SJCRH30 (cell line): ENCODE measurements around the gene THAP2. TPM values are rescaled to one million over a fixed set of nuclear protein-coding genes. Genes with fewer than 3 reads are reported as not detected.

Source experiments
- DNase-seq, 2 experiments: peaks; one replicate each; pipeline ENCODE4 v3.0.0-alpha.2; 2015 to 2020
- H3K27ac ChIP-seq: fragments of 250-450 bp; sonication (Bioruptor Pico); 2 replicates; pipeline ENCODE4 v1.5.1; 2020; ENCODE audit warnings: mild to moderate bottlenecking, moderate library complexity
- H3K27me3 ChIP-seq: fragments of 250-450 bp; sonication (Bioruptor Pico); 2 replicates; pipeline ENCODE4 v1.5.1; 2020; ENCODE audit warnings: mild to moderate bottlenecking, moderate library complexity
- H3K36me3 ChIP-seq: fragments of 250-450 bp; sonication (Bioruptor Pico); 2 replicates; pipeline ENCODE4 v1.5.1; 2020; ENCODE audit warnings: mild to moderate bottlenecking, moderate library complexity
- H3K4me1 ChIP-seq: fragments of 250-450 bp; sonication (Bioruptor Pico); 2 replicates; pipeline ENCODE4 v1.5.1; 2020; ENCODE audit warnings: mild to moderate bottlenecking, moderate library complexity
- H3K4me3 ChIP-seq: fragments of 250-450 bp; sonication (Bioruptor Pico); 2 replicates; pipeline ENCODE4 v1.5.1; 2020; ENCODE audit warnings: mild to moderate bottlenecking, moderate library complexity
- H3K9me3 ChIP-seq: fragments of 250-450 bp; sonication (Bioruptor Pico); replicated peaks from 2 replicates; pipeline ENCODE4 v1.5.1; 2020; ENCODE audit warnings: mild to moderate bottlenecking, moderate library complexity
- total RNA-seq: library from RNA; depleted of rRNA; stranded (reverse); fragments of >200 nt; shearing (Covaris generic); gene quantifications from 2 replicates; pipeline ENCODE4 v1.2.3, GENCODE V29; 2014; rRNA removed

THAP2 gene
- 5.6 and 7.2 TPM in 2 replicates for total RNA-seq

DNA sequence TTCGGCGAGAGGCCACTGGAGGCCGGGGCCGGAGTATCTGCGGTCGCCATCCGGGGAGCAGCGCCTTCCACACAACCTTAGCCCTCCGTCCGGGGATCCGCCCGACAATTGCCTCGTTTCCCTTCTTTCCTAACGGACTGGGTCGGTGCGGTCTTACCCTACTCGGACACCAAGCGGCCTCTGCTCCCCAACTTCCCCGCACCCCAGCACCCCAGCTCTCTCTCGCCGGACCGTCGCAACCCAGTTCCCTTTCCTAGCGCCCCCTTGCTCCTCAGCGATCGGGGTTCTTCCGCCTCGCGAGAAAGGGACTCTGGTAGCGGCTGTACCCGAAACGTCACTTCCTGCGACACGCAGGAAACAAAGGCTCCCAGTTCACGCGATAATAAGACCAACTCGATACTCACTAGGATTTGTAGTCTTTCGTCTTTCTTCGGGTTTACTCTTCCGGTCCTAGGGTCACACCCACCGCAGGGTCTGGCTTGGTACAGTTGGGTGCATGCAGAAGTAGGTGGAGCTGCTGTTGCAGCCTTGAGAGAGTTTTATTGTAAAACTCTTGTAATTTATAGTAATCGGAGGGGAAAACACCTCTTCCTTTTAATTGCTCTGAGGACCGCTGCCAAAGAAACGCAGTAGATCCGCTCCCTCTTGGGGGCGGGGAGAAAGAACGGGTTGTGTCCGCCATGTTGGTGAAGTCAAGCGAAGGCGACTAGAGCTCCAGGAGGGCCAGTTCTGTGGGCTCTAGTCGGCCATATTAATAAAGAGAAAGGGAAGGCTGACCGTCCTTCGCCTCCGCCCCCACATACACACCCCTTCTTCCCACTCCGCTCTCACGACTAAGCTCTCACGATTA is at the start of gene THAP2, which contains the start of gene ZFC3H1:
Gene THAP2, plus strand, starts transcription at position 741 of the 850 bp plus-strand sequence. CDS start 209 bp downstream, outside the sequence.
Gene ZFC3H1, minus strand, starts transcription at position 288 of the 850 bp plus-strand sequence. Its CDS starts 238 bp downstream, at position 50.
- H3K9me3 ChIP-seq = no peaks in the 10 kb centered on the region
- H3K4me3 ChIP-seq = peak within 1 kb of the TSS; percentile 77
- H3K36me3 ChIP-seq = peaks cover 16% of the 10 kb centered on the region
- no peaks in the 10 kb centered on the region for H3K27me3 ChIP-seq
- DNase-seq = peak; percentile 94 to 98
- H3K27ac ChIP-seq = peak within 1 kb of the TSS; percentile 83
- H3K4me1 ChIP-seq = peaks cover 7% of the 10 kb centered on the region; the same call in 1 of the 2 replicates

DNA sequence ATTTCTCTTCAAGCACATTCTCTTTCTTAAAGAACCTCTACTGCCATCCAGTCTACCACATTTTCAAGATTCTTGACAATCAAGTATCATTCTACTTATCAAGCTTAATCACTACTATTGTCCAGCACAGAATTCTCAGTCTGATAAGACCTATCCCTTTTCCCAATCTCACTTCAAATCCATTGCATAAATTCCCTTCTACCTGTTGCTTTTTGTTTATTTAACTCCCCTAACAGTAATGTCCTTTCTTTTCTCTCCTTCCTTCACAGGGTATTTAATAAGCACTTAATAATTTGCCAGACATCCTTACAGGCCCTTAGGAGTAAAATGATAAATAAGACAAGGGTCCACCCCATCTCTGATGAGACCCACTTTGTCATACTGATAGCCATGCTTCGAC is 42.2 kb upstream of the THAP2 start:
- no peak overlapping the region for H3K27ac ChIP-seq
- no peaks in the 10 kb centered on the region for H3K27me3 ChIP-seq
- no peak for DNase-seq
- H3K4me1 ChIP-seq = no peaks in the 10 kb centered on the region
- peaks cover 92% of the 10 kb centered on the region for H3K36me3 ChIP-seq
- no peaks in the 10 kb centered on the region for H3K9me3 ChIP-seq
- no peak overlapping the region for H3K4me3 ChIP-seq

DNA sequence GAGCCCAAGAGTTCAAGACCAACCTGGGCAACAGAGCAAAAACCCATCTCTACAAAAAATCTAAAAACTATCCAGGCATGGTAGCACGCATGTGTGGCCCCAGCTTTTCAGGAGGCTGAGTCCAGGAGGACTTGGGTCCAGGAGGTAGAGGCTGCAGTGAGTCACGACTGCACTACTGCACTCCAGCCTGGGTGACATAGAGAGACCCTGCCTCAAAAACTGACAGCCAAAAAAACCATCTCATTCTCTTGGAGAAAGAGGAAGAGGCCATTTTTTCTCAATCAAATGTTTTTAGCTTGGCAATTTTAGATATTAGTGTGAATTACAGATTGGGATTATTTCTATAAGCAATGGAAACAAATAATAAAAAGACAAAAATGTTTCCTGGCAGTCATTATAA is 38.6 kb upstream of the THAP2 start:
- H3K4me3 ChIP-seq = no peak overlapping the region
- peaks cover 91% of the 10 kb centered on the region for H3K36me3 ChIP-seq
- H3K9me3 ChIP-seq = no peaks in the 10 kb centered on the region
- no peaks in the 10 kb centered on the region for H3K27me3 ChIP-seq
- no peak for DNase-seq
- H3K27ac ChIP-seq = no peak overlapping the region
- H3K4me1 ChIP-seq = no peaks in the 10 kb centered on the region

DNA sequence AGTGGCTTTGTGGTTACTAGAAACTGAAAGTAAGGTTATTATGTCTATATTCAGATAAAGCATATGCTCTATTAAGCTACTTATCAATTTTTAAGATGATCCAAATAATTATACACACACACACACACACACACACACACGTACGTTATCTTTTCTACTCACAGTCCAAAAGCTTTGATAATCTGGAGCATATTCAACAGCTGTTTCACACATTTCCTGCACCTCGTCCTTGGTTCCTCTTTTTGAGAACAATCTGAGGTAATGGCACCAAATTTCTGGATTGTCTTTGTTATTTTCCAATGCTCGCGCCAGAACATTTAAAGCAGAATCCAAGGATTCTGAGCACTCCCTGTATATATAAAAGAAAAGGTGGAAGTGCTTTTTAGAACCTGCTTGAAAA is 38.0 kb upstream of the THAP2 start:
- Histone ChIP-seq H3K4me3 (no peak overlapping the region), H3K36me3 (peaks cover 91% of the 10 kb centered on the region), H3K9me3 (no peaks in the 10 kb centered on the region), H3K27me3 (no peaks in the 10 kb centered on the region), H3K4me1 (no peaks in the 10 kb centered on the region), H3K27ac (no peak overlapping the region)
- no peak for DNase-seq

DNA sequence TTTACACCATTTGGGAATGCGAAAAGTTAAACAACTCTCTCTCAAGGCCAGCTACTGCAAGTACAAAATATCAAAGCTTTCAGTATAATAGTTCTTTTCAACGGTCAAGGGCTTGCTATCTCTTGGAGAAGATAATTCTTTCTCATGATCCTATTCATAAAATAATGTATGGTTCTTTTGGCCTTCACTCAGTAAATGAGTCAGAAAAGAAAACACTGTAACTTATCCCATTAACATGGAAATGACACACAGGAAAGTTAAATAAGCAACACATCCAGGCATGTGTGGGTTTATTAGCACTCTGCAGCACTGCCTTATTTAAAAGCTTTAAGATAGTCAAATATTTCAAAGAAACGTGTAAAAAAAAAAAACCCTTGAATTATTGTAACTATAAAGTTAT is 37.3 kb upstream of the THAP2 start:
- DNase-seq = no peak
- H3K27ac ChIP-seq = no peak overlapping the region
- H3K9me3 ChIP-seq = no peaks in the 10 kb centered on the region
- no peak overlapping the region for H3K4me3 ChIP-seq
- no peaks in the 10 kb centered on the region for H3K4me1 ChIP-seq
- no peaks in the 10 kb centered on the region for H3K27me3 ChIP-seq
- peaks cover 92% of the 10 kb centered on the region for H3K36me3 ChIP-seq

DNA sequence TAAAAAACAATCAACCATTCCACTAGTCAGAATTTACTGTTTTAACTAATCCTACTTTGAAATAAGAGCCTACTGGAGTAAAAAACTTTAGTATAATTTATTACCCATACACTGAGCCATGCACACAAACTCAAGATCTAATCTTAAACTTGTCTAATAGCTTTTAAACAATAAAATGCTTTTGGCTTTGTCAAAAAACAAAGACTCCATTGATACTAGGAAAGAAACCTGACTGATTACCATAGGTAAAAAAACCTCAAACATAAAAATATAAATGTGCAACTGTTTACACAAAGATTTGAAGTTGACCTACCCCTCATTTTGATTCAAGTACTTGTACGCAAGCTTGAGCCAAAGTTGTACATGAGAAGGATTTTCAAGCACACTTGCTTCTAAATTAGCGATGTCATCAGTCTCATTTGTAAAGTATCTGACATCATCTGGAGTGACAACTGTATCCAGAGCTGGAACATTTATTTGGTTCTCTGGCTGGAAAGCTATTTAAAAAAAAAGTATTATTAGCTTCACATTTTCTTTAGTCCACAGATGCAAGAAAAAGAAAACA is 36.6 kb upstream of the THAP2 start:
- DNase-seq = no peak
- H3K4me1 ChIP-seq = no peaks in the 10 kb centered on the region
- peaks cover 95% of the 10 kb centered on the region for H3K36me3 ChIP-seq
- no peak overlapping the region for H3K4me3 ChIP-seq
- H3K27ac ChIP-seq = no peak overlapping the region
- H3K9me3 ChIP-seq = no peaks in the 10 kb centered on the region
- H3K27me3 ChIP-seq = no peaks in the 10 kb centered on the region

DNA sequence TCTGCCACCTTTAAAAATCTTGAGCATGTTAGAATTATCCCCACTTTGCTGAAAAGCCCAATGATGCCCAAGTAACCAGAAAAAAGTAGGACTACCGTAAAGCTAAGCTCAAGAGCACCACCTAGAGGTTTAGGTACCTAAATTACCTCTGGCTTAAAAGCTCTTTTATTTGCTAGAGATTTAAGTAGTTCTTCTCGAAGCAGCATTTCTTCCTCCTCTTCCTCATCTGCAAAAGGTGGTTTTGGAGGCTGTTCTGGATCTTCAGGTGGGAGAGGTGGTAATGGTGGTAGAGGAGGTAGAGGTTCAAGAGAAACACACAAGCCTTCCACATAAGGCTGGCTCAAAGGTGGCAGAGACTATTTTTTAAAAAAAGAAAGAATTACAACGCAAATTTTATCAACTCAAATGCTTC is 27.4 kb upstream of the THAP2 start:
- Histone ChIP-seq H3K27me3 (no peaks in the 10 kb centered on the region), H3K4me3 (no peak overlapping the region), H3K9me3 (no peaks in the 10 kb centered on the region), H3K4me1 (no peaks in the 10 kb centered on the region), H3K27ac (no peak overlapping the region), H3K36me3 (peaks cover 80% of the 10 kb centered on the region)
- peak; percentile 23 to 76 for DNase-seq

DNA sequence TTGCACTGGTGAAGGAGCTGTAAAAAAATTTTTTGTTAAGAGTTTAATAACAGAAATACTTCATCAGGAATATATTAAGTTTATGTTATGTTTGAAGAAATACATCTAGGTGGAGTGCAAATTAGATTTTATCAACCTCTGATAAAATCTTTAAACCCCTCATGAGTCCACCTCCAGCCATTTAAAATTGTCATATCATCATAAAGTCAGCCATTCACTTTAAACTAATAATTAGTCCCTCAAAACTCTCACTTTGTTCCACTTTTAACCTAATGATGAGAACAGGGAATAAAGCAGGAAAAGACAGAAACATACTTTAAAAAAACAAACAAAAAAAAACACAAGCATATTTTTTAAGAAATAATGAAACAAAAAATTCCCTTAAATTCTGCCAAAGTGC is 25.6 kb upstream of the THAP2 start:
- H3K27ac ChIP-seq = no peak overlapping the region
- H3K27me3 ChIP-seq = no peaks in the 10 kb centered on the region
- H3K4me3 ChIP-seq = no peak overlapping the region
- H3K4me1 ChIP-seq = no peaks in the 10 kb centered on the region
- DNase-seq = no peak
- no peaks in the 10 kb centered on the region for H3K9me3 ChIP-seq
- H3K36me3 ChIP-seq = peaks cover 75% of the 10 kb centered on the region

DNA sequence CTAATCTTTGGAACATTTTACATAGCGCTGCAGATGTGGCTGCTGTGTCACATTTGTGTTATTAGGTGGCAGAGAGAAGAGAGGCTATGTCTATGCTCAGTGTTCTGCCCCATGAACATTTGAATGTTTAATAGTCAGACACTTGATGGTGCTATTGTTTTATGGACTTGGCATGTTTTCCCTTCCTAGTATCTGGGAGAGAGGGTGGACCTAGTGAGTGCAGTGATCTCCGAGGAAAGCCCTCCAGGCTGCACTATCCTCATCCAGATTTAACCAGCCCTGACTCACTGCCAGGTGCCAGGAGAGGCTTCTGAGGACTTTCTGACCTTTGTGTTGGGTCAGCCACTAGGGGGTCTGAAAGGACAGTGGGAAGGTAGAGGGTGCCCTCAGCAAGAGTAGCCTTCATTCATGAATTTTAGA is 24.8 kb upstream of the THAP2 start:
- no peak overlapping the region for H3K4me3 ChIP-seq
- H3K9me3 ChIP-seq = no peaks in the 10 kb centered on the region
- no peaks in the 10 kb centered on the region for H3K27me3 ChIP-seq
- H3K27ac ChIP-seq = no peak overlapping the region
- no peaks in the 10 kb centered on the region for H3K4me1 ChIP-seq
- peak in 1 of 2 experiments; percentile 21 for DNase-seq
- H3K36me3 ChIP-seq = peaks cover 75% of the 10 kb centered on the region

DNA sequence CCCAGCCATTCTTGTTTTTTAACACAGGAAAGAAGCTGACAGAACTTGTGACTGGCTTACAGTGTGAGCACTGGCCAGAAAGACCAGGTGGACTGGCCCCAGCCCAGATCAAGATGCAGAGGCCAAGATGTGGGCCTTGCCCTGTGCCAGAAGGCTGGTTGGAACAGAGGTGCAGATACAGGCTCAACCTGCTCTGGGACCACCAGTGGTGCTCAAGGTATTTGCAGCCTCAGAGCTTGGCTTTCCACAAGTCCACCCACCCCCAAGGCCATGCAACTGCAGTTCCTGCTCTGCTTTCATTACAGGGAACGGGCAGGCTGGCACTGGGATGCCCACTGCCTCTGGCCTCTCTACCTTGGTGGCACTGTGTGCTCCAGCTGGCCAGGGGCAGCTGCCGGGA is 23.8 kb upstream of the THAP2 start:
- no peak for DNase-seq
- H3K27ac ChIP-seq = no peak overlapping the region
- H3K27me3 ChIP-seq = no peaks in the 10 kb centered on the region
- H3K4me1 ChIP-seq = no peaks in the 10 kb centered on the region
- no peak overlapping the region for H3K4me3 ChIP-seq
- H3K9me3 ChIP-seq = no peaks in the 10 kb centered on the region
- peaks cover 75% of the 10 kb centered on the region for H3K36me3 ChIP-seq

DNA sequence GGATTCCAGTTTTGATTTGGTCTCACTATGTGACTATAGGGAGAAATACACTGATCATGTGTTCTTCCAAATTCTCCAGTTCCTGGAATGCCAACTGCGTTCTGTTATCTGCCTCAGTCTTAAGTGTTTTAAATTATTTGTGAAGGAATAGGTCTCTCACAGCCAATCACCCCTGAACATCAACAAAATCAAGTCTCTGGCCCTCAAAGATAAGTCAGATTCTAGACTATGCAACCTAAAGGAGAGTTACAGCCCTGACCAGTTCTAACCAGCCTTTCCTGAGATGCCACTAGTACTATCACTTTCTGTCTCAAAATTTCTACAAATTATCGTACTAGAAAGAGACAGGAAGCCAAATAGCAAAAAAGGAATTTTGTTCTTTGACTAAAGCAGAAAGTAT is 22.7 kb upstream of the THAP2 start:
- H3K36me3 ChIP-seq = peaks cover 72% of the 10 kb centered on the region
- no peak overlapping the region for H3K27ac ChIP-seq
- no peaks in the 10 kb centered on the region for H3K27me3 ChIP-seq
- no peaks in the 10 kb centered on the region for H3K4me1 ChIP-seq
- DNase-seq = no peak
- H3K4me3 ChIP-seq = no peak overlapping the region
- no peaks in the 10 kb centered on the region for H3K9me3 ChIP-seq

DNA sequence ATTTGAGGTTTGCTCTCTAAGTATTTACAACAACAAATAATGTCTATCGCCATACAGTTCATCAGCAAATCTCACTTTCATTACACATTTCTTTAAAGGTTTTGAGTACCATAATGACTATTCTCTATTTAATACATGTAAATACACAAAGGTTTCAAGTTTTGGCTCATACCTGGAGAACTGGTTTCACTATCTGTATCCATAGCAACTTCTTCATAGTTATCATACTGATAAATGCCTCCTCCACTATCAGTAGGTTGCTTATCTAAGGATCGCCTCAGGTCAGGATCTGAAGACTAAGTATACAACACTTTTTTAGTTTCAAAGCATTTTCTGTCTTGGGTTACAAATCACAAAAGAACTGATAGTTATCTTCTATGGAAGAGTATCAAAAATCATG is 21.8 kb upstream of the THAP2 start:
- Histone ChIP-seq H3K4me1 (no peaks in the 10 kb centered on the region), H3K9me3 (no peaks in the 10 kb centered on the region), H3K27ac (no peak overlapping the region), H3K27me3 (no peaks in the 10 kb centered on the region), H3K36me3 (peaks cover 70% of the 10 kb centered on the region), H3K4me3 (no peak overlapping the region)
- no peak for DNase-seq

DNA sequence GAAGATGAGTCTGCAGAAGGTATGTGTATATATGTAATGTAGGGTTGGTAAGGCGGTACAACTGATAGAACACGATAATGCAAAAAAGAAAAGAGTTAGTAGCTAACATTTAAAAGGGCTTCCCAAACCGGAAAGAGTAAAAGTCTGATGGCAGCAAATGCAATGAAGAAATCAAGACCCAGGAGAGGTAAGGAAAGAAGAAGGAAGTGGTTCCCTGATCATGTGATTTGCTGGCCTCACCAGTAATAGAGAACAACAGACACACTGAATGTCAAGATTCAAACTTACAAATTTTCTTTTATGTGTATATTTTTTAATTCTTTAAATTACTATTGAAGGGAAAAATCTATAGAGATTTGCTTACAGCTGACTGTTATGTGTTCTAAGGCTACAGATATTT is 18.8 kb upstream of the THAP2 start:
- H3K27ac ChIP-seq = no peak overlapping the region
- H3K4me3 ChIP-seq = no peak overlapping the region
- H3K9me3 ChIP-seq = no peaks in the 10 kb centered on the region
- no peaks in the 10 kb centered on the region for H3K27me3 ChIP-seq
- peaks cover 76% of the 10 kb centered on the region for H3K36me3 ChIP-seq
- DNase-seq = no peak
- H3K4me1 ChIP-seq = no peaks in the 10 kb centered on the region

DNA sequence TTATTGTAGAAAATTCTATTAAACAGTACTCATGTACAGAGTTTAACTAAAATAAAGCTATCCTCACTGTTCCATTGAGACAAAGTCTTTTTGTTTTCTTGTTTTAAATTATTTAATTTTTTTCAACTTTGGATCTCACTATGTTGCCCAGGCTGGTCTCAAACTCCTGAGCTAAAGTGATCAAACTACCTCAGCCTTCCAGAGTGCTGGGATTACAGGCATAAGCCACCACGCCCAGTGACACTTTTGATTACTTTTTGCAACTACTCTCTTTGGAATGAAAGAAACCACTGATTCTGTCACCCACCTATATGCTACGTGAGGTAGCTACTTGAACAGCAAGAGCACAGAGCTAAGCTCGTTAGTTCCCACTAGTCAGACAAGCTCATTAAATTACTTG is 17.6 kb upstream of the THAP2 start:
- Histone ChIP-seq H3K36me3 (peaks cover 68% of the 10 kb centered on the region), H3K27ac (no peak overlapping the region), H3K4me3 (no peak overlapping the region), H3K4me1 (no peaks in the 10 kb centered on the region), H3K9me3 (no peaks in the 10 kb centered on the region), H3K27me3 (no peaks in the 10 kb centered on the region)
- no peak for DNase-seq

DNA sequence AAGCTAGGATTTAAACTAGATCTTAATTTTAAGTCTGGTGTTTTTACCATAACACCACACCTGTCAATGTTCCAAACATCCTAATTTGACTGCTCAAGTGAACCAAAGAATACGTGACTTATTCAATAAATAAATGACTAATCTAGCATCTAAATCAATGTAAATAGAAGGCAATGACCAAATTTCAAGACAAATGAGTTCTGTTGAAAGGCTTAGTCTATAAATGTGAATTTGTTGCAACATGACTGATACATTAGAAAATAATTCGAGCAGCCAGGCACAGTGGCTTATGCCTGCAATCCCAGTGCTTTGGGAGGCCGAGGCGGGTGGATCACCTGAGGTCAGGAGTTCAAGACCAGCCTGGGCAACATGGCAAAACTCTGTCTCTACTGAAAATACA is 15.6 kb upstream of the THAP2 start:
- Histone ChIP-seq H3K27me3 (no peaks in the 10 kb centered on the region), H3K9me3 (0 out of 2 replicates have a peak, but pooled peaks cover 5% of the 10 kb centered on the region), H3K36me3 (peaks cover 63% of the 10 kb centered on the region), H3K4me1 (no peaks in the 10 kb centered on the region), H3K4me3 (no peak overlapping the region), H3K27ac (no peak overlapping the region)
- DNase-seq = no peak
